HepG2 (cell line): ENCODE data around the gene POLR1D. TPM values are rescaled to one million over a fixed set of nuclear protein-coding genes. Genes with fewer than 3 reads are reported as not detected.

Experiments used
- CREB1 ChIP-seq, 2 experiments: fragments of 450-650 bp in 1 of 2; IDR thresholded peaks; 2 replicates each; pipeline ENCODE4 v1.6.1; 2016 to 2017; ENCODE audit warnings: control low read depth in 1 of 2, mild to moderate bottlenecking in 1 of 2, missing compliant biosample characterization in 1 of 2, missing genetic modification characterization in 1 of 2
- EEA1 ChIP-seq: sonication (generic); formaldehyde crosslinking; IDR thresholded peaks from 2 replicates; pipeline ENCODE4 v1.5.1; 2020; ENCODE audit warnings: mild to moderate bottlenecking, missing genetic modification reagents, borderline replicate concordance
- KDM5B ChIP-seq: sonication (generic); formaldehyde crosslinking; IDR thresholded peaks from 2 replicates; pipeline ENCODE4 v1.4.0; 2020; ENCODE audit warnings: missing genetic modification reagents, mild to moderate bottlenecking, borderline replicate concordance
- NFAT5 ChIP-seq: sonication (generic); formaldehyde crosslinking; IDR thresholded peaks from 2 replicates; pipeline ENCODE4 v1.4.0; 2020; ENCODE audit warnings: missing genetic modification reagents
- RBFOX2 ChIP-seq: fragments of 200-400 bp; formaldehyde crosslinking; IDR thresholded peaks from 2 replicates; pipeline ENCODE4 v1.6.1; 2017; ENCODE audit warnings: low read depth, mild to moderate bottlenecking, low read length
- TERF1 ChIP-seq: sonication (generic); formaldehyde crosslinking; IDR thresholded peaks from 2 replicates; pipeline ENCODE4 v1.8.0; 2022; ENCODE audit warnings: mild to moderate bottlenecking, missing genetic modification reagents, moderate library complexity
- ZNF530 ChIP-seq: sonication (generic); formaldehyde crosslinking; IDR thresholded peaks from 2 replicates; pipeline ENCODE4 v1.5.0; 2020; ENCODE audit warnings: low read depth, mild to moderate bottlenecking, missing genetic modification reagents
- ZNF552 ChIP-seq: sonication (generic); formaldehyde crosslinking; IDR thresholded peaks from 2 replicates; pipeline ENCODE4 v1.9.0; 2022; ENCODE audit warnings: missing genetic modification reagents, mild to moderate bottlenecking, borderline replicate concordance
- ZSCAN22 ChIP-seq: sonication (generic); formaldehyde crosslinking; IDR thresholded peaks from 2 replicates; pipeline ENCODE4 v1.4.0; 2020; ENCODE audit warnings: mild to moderate bottlenecking, missing genetic modification reagents
- polyA plus RNA-seq, 8 experiments: library from polyadenylated mRNA; depleted of rRNA in 3 of 8; stranded (reverse) in 7 of 8; unstranded in 1 of 8; fragments of >200 nt; fragmentation: Illumina TruSeq in 4 of 8; extraction: Trizol in 4 of 8; gene quantifications; 2 replicates each; pipeline versions ENCODE4 v1.2.1 to v1.2.3, GENCODE V29; 2011 to 2016; ENCODE audit warnings: low read depth in 4 of 8, missing spikeins in 1 of 8, mixed read lengths in 1 of 8; ENCODE audit not compliant: insufficient read depth in 1 of 8
- total RNA-seq, 5 experiments: library from RNA; depleted of rRNA; stranded (reverse); fragments of >200 nt; fragmentation: Illumina TruSeq; extraction: Trizol; gene quantifications; 2 replicates each; pipeline ENCODE4 v1.2.3, GENCODE V29; 2016; ENCODE audit warnings: low read depth in 1 of 5
- TF ChIP-seq, protein P1 (sequence below): sonication (generic); formaldehyde crosslinking; IDR thresholded peaks from 2 replicates; pipeline ENCODE4; 2020; ENCODE audit warnings: missing genetic modification reagents, mild to moderate bottlenecking, borderline replicate concordance
- TF ChIP-seq, protein P2 (sequence below): sonication (generic); formaldehyde crosslinking; IDR thresholded peaks from 2 replicates; pipeline ENCODE4 v1.9.0; 2021; ENCODE audit warnings: missing genetic modification reagents, borderline replicate concordance
- TF ChIP-seq, protein P3 (sequence below): sonication (generic); formaldehyde crosslinking; IDR thresholded peaks from 2 replicates; pipeline ENCODE4 v1.4.0; 2020; ENCODE audit warnings: low read depth, mild to moderate bottlenecking, missing genetic modification reagents
- TF ChIP-seq, protein P4 (sequence below): sonication (generic); formaldehyde crosslinking; IDR thresholded peaks from 2 replicates; pipeline ENCODE4 v1.5.1; 2020; ENCODE audit warnings: mild to moderate bottlenecking, missing genetic modification reagents, moderate library complexity

POLR1D gene
- total and polyA plus RNA-seq, 2 of the 13 experiments (the other 11 are each of a cell fraction or from before 2014, with no cell fraction given), result 183 to 490 TPM

- TF ChIP-seq ZNF530 (CRISPR knock-in tag), result no peak
- TF ChIP-seq, protein P1, sequence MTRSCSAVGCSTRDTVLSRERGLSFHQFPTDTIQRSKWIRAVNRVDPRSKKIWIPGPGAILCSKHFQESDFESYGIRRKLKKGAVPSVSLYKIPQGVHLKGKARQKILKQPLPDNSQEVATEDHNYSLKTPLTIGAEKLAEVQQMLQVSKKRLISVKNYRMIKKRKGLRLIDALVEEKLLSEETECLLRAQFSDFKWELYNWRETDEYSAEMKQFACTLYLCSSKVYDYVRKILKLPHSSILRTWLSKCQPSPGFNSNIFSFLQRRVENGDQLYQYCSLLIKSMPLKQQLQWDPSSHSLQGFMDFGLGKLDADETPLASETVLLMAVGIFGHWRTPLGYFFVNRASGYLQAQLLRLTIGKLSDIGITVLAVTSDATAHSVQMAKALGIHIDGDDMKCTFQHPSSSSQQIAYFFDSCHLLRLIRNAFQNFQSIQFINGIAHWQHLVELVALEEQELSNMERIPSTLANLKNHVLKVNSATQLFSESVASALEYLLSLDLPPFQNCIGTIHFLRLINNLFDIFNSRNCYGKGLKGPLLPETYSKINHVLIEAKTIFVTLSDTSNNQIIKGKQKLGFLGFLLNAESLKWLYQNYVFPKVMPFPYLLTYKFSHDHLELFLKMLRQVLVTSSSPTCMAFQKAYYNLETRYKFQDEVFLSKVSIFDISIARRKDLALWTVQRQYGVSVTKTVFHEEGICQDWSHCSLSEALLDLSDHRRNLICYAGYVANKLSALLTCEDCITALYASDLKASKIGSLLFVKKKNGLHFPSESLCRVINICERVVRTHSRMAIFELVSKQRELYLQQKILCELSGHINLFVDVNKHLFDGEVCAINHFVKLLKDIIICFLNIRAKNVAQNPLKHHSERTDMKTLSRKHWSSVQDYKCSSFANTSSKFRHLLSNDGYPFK (CRISPR knock-in tag), result peak; percentile 44; the same call in 1 of the 2 replicates
- TF ChIP-seq ZNF552 (CRISPR knock-in tag), result no peak; the same call in 1 of the 2 replicates
- TF ChIP-seq NFAT5 (CRISPR knock-in tag), result 0 out of 2 replicates have a peak, but pooled peaks have one; percentile 27
- peak; percentile 63; the same call in 1 of the 2 replicates for TF ChIP-seq RBFOX2
- no peak for TF ChIP-seq EEA1 (CRISPR knock-in tag)
- no peak for TF ChIP-seq TERF1 (CRISPR knock-in tag)
- TF ChIP-seq, protein P2, sequence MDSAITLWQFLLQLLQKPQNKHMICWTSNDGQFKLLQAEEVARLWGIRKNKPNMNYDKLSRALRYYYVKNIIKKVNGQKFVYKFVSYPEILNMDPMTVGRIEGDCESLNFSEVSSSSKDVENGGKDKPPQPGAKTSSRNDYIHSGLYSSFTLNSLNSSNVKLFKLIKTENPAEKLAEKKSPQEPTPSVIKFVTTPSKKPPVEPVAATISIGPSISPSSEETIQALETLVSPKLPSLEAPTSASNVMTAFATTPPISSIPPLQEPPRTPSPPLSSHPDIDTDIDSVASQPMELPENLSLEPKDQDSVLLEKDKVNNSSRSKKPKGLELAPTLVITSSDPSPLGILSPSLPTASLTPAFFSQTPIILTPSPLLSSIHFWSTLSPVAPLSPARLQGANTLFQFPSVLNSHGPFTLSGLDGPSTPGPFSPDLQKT (CRISPR knock-in tag), result no peak
- TF ChIP-seq, protein P3, sequence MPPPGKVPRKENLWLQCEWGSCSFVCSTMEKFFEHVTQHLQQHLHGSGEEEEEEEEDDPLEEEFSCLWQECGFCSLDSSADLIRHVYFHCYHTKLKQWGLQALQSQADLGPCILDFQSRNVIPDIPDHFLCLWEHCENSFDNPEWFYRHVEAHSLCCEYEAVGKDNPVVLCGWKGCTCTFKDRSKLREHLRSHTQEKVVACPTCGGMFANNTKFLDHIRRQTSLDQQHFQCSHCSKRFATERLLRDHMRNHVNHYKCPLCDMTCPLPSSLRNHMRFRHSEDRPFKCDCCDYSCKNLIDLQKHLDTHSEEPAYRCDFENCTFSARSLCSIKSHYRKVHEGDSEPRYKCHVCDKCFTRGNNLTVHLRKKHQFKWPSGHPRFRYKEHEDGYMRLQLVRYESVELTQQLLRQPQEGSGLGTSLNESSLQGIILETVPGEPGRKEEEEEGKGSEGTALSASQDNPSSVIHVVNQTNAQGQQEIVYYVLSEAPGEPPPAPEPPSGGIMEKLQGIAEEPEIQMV, result 0 out of 2 replicates have a peak, but pooled peaks have one; percentile 44
- TF ChIP-seq, protein P4, sequence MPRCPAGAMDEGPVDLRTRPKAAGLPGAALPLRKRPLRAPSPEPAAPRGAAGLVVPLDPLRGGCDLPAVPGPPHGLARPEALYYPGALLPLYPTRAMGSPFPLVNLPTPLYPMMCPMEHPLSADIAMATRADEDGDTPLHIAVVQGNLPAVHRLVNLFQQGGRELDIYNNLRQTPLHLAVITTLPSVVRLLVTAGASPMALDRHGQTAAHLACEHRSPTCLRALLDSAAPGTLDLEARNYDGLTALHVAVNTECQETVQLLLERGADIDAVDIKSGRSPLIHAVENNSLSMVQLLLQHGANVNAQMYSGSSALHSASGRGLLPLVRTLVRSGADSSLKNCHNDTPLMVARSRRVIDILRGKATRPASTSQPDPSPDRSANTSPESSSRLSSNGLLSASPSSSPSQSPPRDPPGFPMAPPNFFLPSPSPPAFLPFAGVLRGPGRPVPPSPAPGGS (CRISPR knock-in tag), result no peak
- TF ChIP-seq ZSCAN22, result no peak
- peak; percentile 77 for TF ChIP-seq CREB1 (IDR thresholded peaks at IDR 0.05)
- peak; percentile 34; the same call in 1 of the 2 replicates for TF ChIP-seq CREB1 (CRISPR knock-in tag; IDR thresholded peaks at IDR 0.05)
- no peak; the same call in 1 of the 2 replicates for TF ChIP-seq KDM5B (CRISPR knock-in tag)
Observed at GRCh38 chr13:27620377-27621115, 1.1 kb upstream of the POLR1D start, which contains the start of gene LNX2 (continued).
